OCI-LY3 (cell line): ENCODE results near the gene UBQLN1.
A peak's percentile ranks its signal among the peaks of the same experiment; 100 is the strongest.

Experiments
- H2AFZ ChIP-seq: fragments of 200-600, 300-600 bp; shearing (Covaris generic); 2 replicates; pipeline ENCODE4 v1.6.0; 2014; ENCODE audit warnings: antibody characterized with exemption, low read depth, low read length
- H3K27ac ChIP-seq: fragments of 200-600, 300-600 bp; sonication (generic); 2 replicates; pipeline ENCODE4 v1.5.1; 2014; ENCODE audit warnings: mild to moderate bottlenecking, low read length, moderate library complexity, mixed read lengths
- H3K27me3 ChIP-seq: fragments of 200-600, 300-600 bp; sonication (generic); 2 replicates; pipeline ENCODE4 v1.6.1; 2014; ENCODE audit warnings: low read depth, low read length, mixed read lengths
- H3K36me3 ChIP-seq: fragments of 200-600, 300-600 bp; sonication (generic); replicated peaks from 2 replicates; pipeline ENCODE3; 2014; ENCODE audit warnings: low read depth, low read length, mixed read lengths
- H3K4me1 ChIP-seq: fragments of 300-600, 200-600 bp; sonication (generic); 2 replicates; pipeline ENCODE4 v1.6.1; 2014; ENCODE audit warnings: low read length, mixed read lengths
- H3K4me2 ChIP-seq: fragments of 200-600, 300-600 bp; sonication (generic); 2 replicates; pipeline ENCODE4 v1.6.1; 2014; ENCODE audit warnings: low read length, mixed read lengths
- H3K4me3 ChIP-seq: fragments of 300-600, 200-600 bp; sonication (generic); 2 replicates; pipeline ENCODE4 v1.5.1; 2014; ENCODE audit warnings: antibody characterized with exemption, mild to moderate bottlenecking, low read length, moderate library complexity
- H3K79me2 ChIP-seq: fragments of 300-600, 200-600 bp; shearing (Covaris generic); 2 replicates; pipeline ENCODE4 v1.6.1; 2014; ENCODE audit warnings: mild to moderate bottlenecking, low read length, mixed read lengths
- H3K9ac ChIP-seq: fragments of 300-600, 200-600 bp; shearing (Covaris generic); 2 replicates; pipeline ENCODE4 v1.6.0; 2014; ENCODE audit warnings: mild to moderate bottlenecking, low read length, moderate library complexity
- H3K9me3 ChIP-seq: fragments of 200-600, 300-600 bp; shearing (Covaris generic); 2 replicates; pipeline ENCODE4 v1.6.1; 2014; ENCODE audit warnings: low read length, mixed read lengths; ENCODE audit not compliant: insufficient read depth
- H4K20me1 ChIP-seq: fragments of 200-600, 300-600 bp; sonication (generic); 2 replicates; pipeline ENCODE4 v1.6.1; 2016; ENCODE audit warnings: low read length, mixed read lengths; ENCODE audit not compliant: insufficient read depth
- CTCF ChIP-seq: fragments of 200-600, 300-600 bp; sonication (generic); IDR thresholded peaks from 2 replicates; pipeline ENCODE4 v1.5.1; 2014; ENCODE audit warnings: antibody characterized with exemption, low read length, low read depth
- EZH2phosphoT487 ChIP-seq: fragments of 200-600 bp; shearing (Covaris generic); IDR thresholded peaks from 2 replicates; pipeline ENCODE4 v1.6.1; 2018; ENCODE audit warnings: antibody characterized with exemption, mixed run types, low read depth

UBQLN1 gene

GRCh38 chr9:83649080-83649479 is 58.7 kb downstream of the UBQLN1 start:
- no peak for TF ChIP-seq EZH2phosphoT487
- peak; percentile 75 for TF ChIP-seq CTCF
- Histone ChIP-seq H3K27me3 (no peaks in the 10 kb centered on the region), H3K4me1 (peaks cover 42% of the 10 kb centered on the region), H3K9me3 (no peaks in the 10 kb centered on the region), H3K9ac (no peak overlapping the region), H4K20me1 (peaks cover 10% of the 10 kb centered on the region), H3K4me2 (peak overlapping the region; percentile 32; the same call in 1 of the 2 replicates), H2AFZ (no peak overlapping the region), H3K36me3 (peaks cover 41% of the 10 kb centered on the region), H3K27ac (no peak overlapping the region), H3K79me2 (no peaks in the 10 kb centered on the region), H3K4me3 (no peak overlapping the region)

GRCh38 chr9:83646500-83647239 is 61.1 kb downstream of the UBQLN1 start:
- TF ChIP-seq CTCF (no peak), EZH2phosphoT487 (no peak)

GRCh38 chr9:83642793-83643192 is 65.0 kb downstream of the UBQLN1 start:
- peaks cover 19% of the 10 kb centered on the region for H3K4me1 ChIP-seq
- H3K9me3 ChIP-seq: no peaks in the 10 kb centered on the region
- no peak overlapping the region for H3K9ac ChIP-seq
- H4K20me1 ChIP-seq: peaks cover 9% of the 10 kb centered on the region
- peaks cover 9% of the 10 kb centered on the region for H3K36me3 ChIP-seq
- H2AFZ ChIP-seq: no peak overlapping the region
- no peak overlapping the region for H3K4me3 ChIP-seq
- H3K4me2 ChIP-seq: no peak overlapping the region
- H3K79me2 ChIP-seq: no peaks in the 10 kb centered on the region
- H3K27ac ChIP-seq: no peak overlapping the region
- H3K27me3 ChIP-seq: no peaks in the 10 kb centered on the region
- TF ChIP-seq EZH2phosphoT487 (no peak), CTCF (no peak)

More at GRCh38 chr9:83646500-83647239, 61.1 kb downstream of the UBQLN1 start:
- peaks cover 26% of the 10 kb centered on the region for H3K36me3 ChIP-seq
- no peaks in the 10 kb centered on the region for H3K27me3 ChIP-seq
- H3K4me3 ChIP-seq: no peak overlapping the region
- no peak overlapping the region for H3K27ac ChIP-seq
- H3K4me2 ChIP-seq: peak overlapping the region; percentile 53
- no peak overlapping the region for H3K9ac ChIP-seq
- no peak overlapping the region for H2AFZ ChIP-seq
- H4K20me1 ChIP-seq: peaks cover 10% of the 10 kb centered on the region
- peaks cover 42% of the 10 kb centered on the region for H3K4me1 ChIP-seq
- H3K79me2 ChIP-seq: no peaks in the 10 kb centered on the region
- H3K9me3 ChIP-seq: no peaks in the 10 kb centered on the region

GRCh38 chr9:83639266-83639665 is 68.5 kb downstream of the UBQLN1 start:
- Histone ChIP-seq H3K36me3 (peaks cover 2% of the 10 kb centered on the region), H2AFZ (no peak overlapping the region), H3K9ac (no peak overlapping the region), H3K9me3 (no peaks in the 10 kb centered on the region), H3K4me2 (no peak overlapping the region), H3K4me1 (no peaks in the 10 kb centered on the region), H3K27ac (no peak overlapping the region), H3K79me2 (no peaks in the 10 kb centered on the region), H3K27me3 (no peaks in the 10 kb centered on the region), H4K20me1 (no peaks in the 10 kb centered on the region), H3K4me3 (no peak overlapping the region)
- no peak for TF ChIP-seq CTCF
- no peak for TF ChIP-seq EZH2phosphoT487
